Neural cell (in vitro differentiated cells): ENCODE measurements around the gene PPP4R3B. TPM values are rescaled to one million over a fixed set of nuclear protein-coding genes. Genes with fewer than 3 reads are reported as not detected.

ENCODE experiments used
- H2AFZ ChIP-seq: fragments of 200-600, 300-800 bp; sonication (generic), shearing (Covaris generic); 2 replicates; pipeline ENCODE4 v1.6.0; 2014; ENCODE audit warnings: low read depth, mild to moderate bottlenecking, antibody characterized with exemption, low read length, moderate library complexity
- H3F3A ChIP-seq: fragments of 200-600 bp; shearing (Covaris generic); 2 replicates; pipeline ENCODE4 v1.6.1; 2016; ENCODE audit warnings: mild to moderate bottlenecking, moderate library complexity, mixed read lengths, antibody characterized with exemption, low read length; ENCODE audit not compliant: insufficient read depth, poor library complexity, severe bottlenecking
- H3K27ac ChIP-seq: fragments of 200-600, 300-800 bp; sonication (generic), shearing (Covaris generic); 2 replicates; pipeline ENCODE4 v1.5.1; 2014; ENCODE audit warnings: mild to moderate bottlenecking, low read length, moderate library complexity
- H3K27me3 ChIP-seq: fragments of 300-800, 200-600 bp; sonication (generic), shearing (Covaris generic); 2 replicates; pipeline ENCODE4 v1.6.0; 2014; ENCODE audit warnings: mild to moderate bottlenecking, low read depth, low read length, moderate library complexity; ENCODE audit not compliant: insufficient read depth
- H3K36me3 ChIP-seq: fragments of 300-800, 200-600 bp; sonication (generic), shearing (Covaris generic); 2 replicates; pipeline ENCODE4 v1.5.1; 2014; ENCODE audit warnings: mild to moderate bottlenecking, antibody characterized with exemption, low read length, moderate library complexity; ENCODE audit not compliant: insufficient read depth
- H3K4me2 ChIP-seq: fragments of 300-800, 200-600 bp; sonication (generic), shearing (Covaris generic); 2 replicates; pipeline ENCODE4 v1.6.0; 2014; ENCODE audit warnings: mild to moderate bottlenecking, low read length
- H3K4me3 ChIP-seq: fragments of 300-800, 200-600 bp; sonication (generic), shearing (Covaris generic); 2 replicates; pipeline ENCODE4 v1.5.1; 2014; ENCODE audit warnings: mild to moderate bottlenecking, low read length, moderate library complexity
- H3K79me2 ChIP-seq: fragments of 200-600 bp; shearing (Covaris generic); replicated peaks from 2 replicates; pipeline ENCODE4 v1.6.0; 2014; ENCODE audit warnings: mild to moderate bottlenecking, low read length, moderate library complexity; ENCODE audit not compliant: insufficient read depth
- H3K9ac ChIP-seq: fragments of 300-800, 200-600 bp; sonication (generic), shearing (Covaris generic); 2 replicates; pipeline ENCODE4 v1.6.1; 2016; ENCODE audit warnings: mild to moderate bottlenecking, low read length, mixed read lengths
- H3K9me2 ChIP-seq: fragments of 200-600 bp; shearing (Covaris generic); 2 replicates; pipeline ENCODE4 v1.6.1; 2016; ENCODE audit warnings: mild to moderate bottlenecking, low read length, mixed read lengths; ENCODE audit not compliant: insufficient read depth
- H3K9me3 ChIP-seq: fragments of 200-600, 300-800 bp; sonication (generic), shearing (Covaris generic); 2 replicates; pipeline ENCODE4 v1.6.1; 2016; ENCODE audit warnings: mild to moderate bottlenecking, mixed run types, low read length, moderate library complexity, mixed read lengths
- H4K20me1 ChIP-seq: fragments of 200-600 bp; shearing (Covaris generic); 2 replicates; pipeline ENCODE4 v1.6.1; 2016; ENCODE audit warnings: mild to moderate bottlenecking, mixed run types; ENCODE audit not compliant: insufficient read depth
- CTCF ChIP-seq: fragments of 450-650 bp; IDR thresholded peaks from 2 replicates; pipeline ENCODE4 v1.5.1; 2014; ENCODE audit warnings: antibody characterized with exemption, mild to moderate bottlenecking, moderate library complexity; ENCODE audit not compliant: poor library complexity, severe bottlenecking
- EP300 ChIP-seq: fragments of 450-650 bp; conservative IDR thresholded peaks from 2 replicates; pipeline ENCODE4 v1.6.1; 2014; ENCODE audit warnings: antibody characterized with exemption, mild to moderate bottlenecking, moderate library complexity; ENCODE audit not compliant: poor library complexity, severe bottlenecking
- EZH2 ChIP-seq: fragments of 200-600, 300-800 bp; shearing (Covaris generic), sonication (generic); IDR thresholded peaks from 2 replicates; pipeline ENCODE4 v1.6.1; 2014; ENCODE audit warnings: antibody characterized with exemption, low read length, borderline replicate concordance, mild to moderate bottlenecking; ENCODE audit not compliant: insufficient read depth, poor library complexity, severe bottlenecking
- MXI1 ChIP-seq: fragments of 450-650 bp; conservative IDR thresholded peaks from 2 replicates; pipeline ENCODE4 v1.6.1; 2014; ENCODE audit warnings: antibody characterized with exemption, mild to moderate bottlenecking; ENCODE audit not compliant: poor library complexity, severe bottlenecking
- POLR2AphosphoS5 ChIP-seq: IDR thresholded peaks from 2 replicates; pipeline ENCODE4 v1.6.1; 2012
- RAD21 ChIP-seq: fragments of 450-650 bp; conservative IDR thresholded peaks from 2 replicates; pipeline ENCODE4 v1.6.1; 2014; ENCODE audit warnings: antibody characterized with exemption, mild to moderate bottlenecking, moderate library complexity
- SMC3 ChIP-seq: fragments of 450-650 bp; conservative IDR thresholded peaks from 2 replicates; pipeline ENCODE4 v1.6.1; 2014; ENCODE audit warnings: antibody characterized with exemption, mild to moderate bottlenecking, moderate library complexity; ENCODE audit not compliant: poor library complexity
- TAF1 ChIP-seq: IDR thresholded peaks from 2 replicates; pipeline ENCODE4 v1.6.1; 2012; ENCODE audit warnings: low read depth
- polyA plus RNA-seq: library from polyadenylated mRNA; depleted of rRNA; stranded (reverse); fragments of >200 nt; gene quantifications from 2 replicates; pipeline ENCODE4 v1.2.3, GENCODE V29; 2014
- TF ChIP-seq, protein P1 (sequence below): IDR thresholded peaks from 2 replicates; pipeline ENCODE4 v1.6.1; 2012; ENCODE audit warnings: borderline replicate concordance

PPP4R3B gene
- polyA plus RNA-seq, 1 donor from 2014 or later = 58.4 TPM

DNA sequence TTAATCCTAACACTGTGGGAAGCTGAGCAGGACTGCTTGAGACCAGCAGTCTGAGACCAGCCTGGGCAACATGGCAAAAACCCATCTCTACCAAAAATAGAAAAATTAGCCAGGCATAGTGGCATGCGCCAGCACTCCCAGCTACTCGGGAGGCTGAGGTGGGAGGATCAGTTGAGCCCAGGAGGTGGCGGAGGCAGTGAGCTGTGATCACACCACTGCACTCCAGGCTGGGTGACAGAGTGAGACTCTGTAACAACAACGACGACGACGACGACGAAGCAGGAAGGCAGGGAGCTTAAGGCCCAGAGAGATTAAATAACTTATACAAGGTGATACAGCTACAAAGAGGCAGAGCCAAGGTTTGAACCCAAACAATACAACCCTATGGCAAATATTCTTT, 60.6 kb downstream of the PPP4R3B start:
- Histone ChIP-seq H4K20me1 (no peaks in the 10 kb centered on the region), H3F3A (no peaks in the 10 kb centered on the region), H3K27ac (no peak overlapping the region), H3K9ac (no peak overlapping the region), H3K27me3 (no peaks in the 10 kb centered on the region), H3K9me3 (no peaks in the 10 kb centered on the region), H3K79me2 (no peaks in the 10 kb centered on the region), H3K4me2 (no peak overlapping the region), H2AFZ (no peak overlapping the region), H3K9me2 (no peaks in the 10 kb centered on the region), H3K4me3 (no peak overlapping the region), H3K36me3 (peaks cover 5% of the 10 kb centered on the region)
- TF ChIP-seq SMC3 (no peak), POLR2AphosphoS5 (no peak), EZH2 (no peak), CTCF (no peak), MXI1 (no peak), EP300 (no peak), TAF1 (no peak), RAD21 (no peak)
- TF ChIP-seq, protein P1, sequence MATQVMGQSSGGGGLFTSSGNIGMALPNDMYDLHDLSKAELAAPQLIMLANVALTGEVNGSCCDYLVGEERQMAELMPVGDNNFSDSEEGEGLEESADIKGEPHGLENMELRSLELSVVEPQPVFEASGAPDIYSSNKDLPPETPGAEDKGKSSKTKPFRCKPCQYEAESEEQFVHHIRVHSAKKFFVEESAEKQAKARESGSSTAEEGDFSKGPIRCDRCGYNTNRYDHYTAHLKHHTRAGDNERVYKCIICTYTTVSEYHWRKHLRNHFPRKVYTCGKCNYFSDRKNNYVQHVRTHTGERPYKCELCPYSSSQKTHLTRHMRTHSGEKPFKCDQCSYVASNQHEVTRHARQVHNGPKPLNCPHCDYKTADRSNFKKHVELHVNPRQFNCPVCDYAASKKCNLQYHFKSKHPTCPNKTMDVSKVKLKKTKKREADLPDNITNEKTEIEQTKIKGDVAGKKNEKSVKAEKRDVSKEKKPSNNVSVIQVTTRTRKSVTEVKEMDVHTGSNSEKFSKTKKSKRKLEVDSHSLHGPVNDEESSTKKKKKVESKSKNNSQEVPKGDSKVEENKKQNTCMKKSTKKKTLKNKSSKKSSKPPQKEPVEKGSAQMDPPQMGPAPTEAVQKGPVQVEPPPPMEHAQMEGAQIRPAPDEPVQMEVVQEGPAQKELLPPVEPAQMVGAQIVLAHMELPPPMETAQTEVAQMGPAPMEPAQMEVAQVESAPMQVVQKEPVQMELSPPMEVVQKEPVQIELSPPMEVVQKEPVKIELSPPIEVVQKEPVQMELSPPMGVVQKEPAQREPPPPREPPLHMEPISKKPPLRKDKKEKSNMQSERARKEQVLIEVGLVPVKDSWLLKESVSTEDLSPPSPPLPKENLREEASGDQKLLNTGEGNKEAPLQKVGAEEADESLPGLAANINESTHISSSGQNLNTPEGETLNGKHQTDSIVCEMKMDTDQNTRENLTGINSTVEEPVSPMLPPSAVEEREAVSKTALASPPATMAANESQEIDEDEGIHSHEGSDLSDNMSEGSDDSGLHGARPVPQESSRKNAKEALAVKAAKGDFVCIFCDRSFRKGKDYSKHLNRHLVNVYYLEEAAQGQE = no peak

GRCh38 chr2:55555977-55556376, 61.4 kb downstream of the PPP4R3B start:
- Histone ChIP-seq H3K27me3 (no peaks in the 10 kb centered on the region), H3K27ac (no peak overlapping the region), H3K9me2 (no peaks in the 10 kb centered on the region), H3F3A (no peaks in the 10 kb centered on the region), H3K36me3 (peaks cover 5% of the 10 kb centered on the region), H3K79me2 (no peaks in the 10 kb centered on the region), H3K4me2 (no peak overlapping the region), H4K20me1 (no peaks in the 10 kb centered on the region), H3K9me3 (no peaks in the 10 kb centered on the region), H3K9ac (no peak overlapping the region), H3K4me3 (no peak overlapping the region), H2AFZ (no peak overlapping the region)
- no peak for TF ChIP-seq EP300
- no peak for TF ChIP-seq TAF1

GRCh38 chr2:55553321-55553720, 64.1 kb downstream of the PPP4R3B start:
- no peaks in the 10 kb centered on the region for H3K27me3 ChIP-seq
- TF ChIP-seq POLR2AphosphoS5 = no peak
- TF ChIP-seq, protein P1 = no peak
- no peak for TF ChIP-seq EP300
- no peak for TF ChIP-seq CTCF
- no peak for TF ChIP-seq EZH2
- no peak for TF ChIP-seq MXI1
- no peak for TF ChIP-seq RAD21
- TF ChIP-seq TAF1 = no peak
- no peak for TF ChIP-seq SMC3
- no peaks in the 10 kb centered on the region for H3K79me2 ChIP-seq
- no peaks in the 10 kb centered on the region for H3F3A ChIP-seq
- peaks cover 5% of the 10 kb centered on the region for H3K36me3 ChIP-seq
- no peak overlapping the region for H2AFZ ChIP-seq
- H3K4me2 ChIP-seq = no peak overlapping the region
- H3K27ac ChIP-seq = no peak overlapping the region
- no peaks in the 10 kb centered on the region for H4K20me1 ChIP-seq
- no peaks in the 10 kb centered on the region for H3K9me3 ChIP-seq
- no peak overlapping the region for H3K9ac ChIP-seq
- H3K9me2 ChIP-seq = no peaks in the 10 kb centered on the region
- no peak overlapping the region for H3K4me3 ChIP-seq
